Activated CD4-positive, alpha-beta memory T cell treated with anti-CD3 and anti-CD28 coated beads, Interleukin-2, amount 10 ng/mL, durations not matched to agents 7 days and 5 days (primary cell): ENCODE data around the gene NOSIP. TPM values are rescaled to one million over a fixed set of nuclear protein-coding genes. Genes with fewer than 3 reads are reported as not detected.

Experiments
- CTCF ChIA-PET: fragments of 350-600 bp; sonication (Branson Sonifier 250); formaldehyde crosslinking; loops from one replicate; lab custom pipeline; 2021; ENCODE audit warnings: antibody characterized with exemption, inconsistent platforms; lab: Charles Lee
- POLR2A ChIA-PET: fragments of 350-600 bp; sonication (Branson Sonifier 250); formaldehyde crosslinking; loops from one replicate; lab custom pipeline; 2021; ENCODE audit warnings: antibody characterized with exemption; lab: Charles Lee
- DNase-seq: peaks from one replicate; pipeline ENCODE4 v3.0.0-alpha.2; 2020
- H3K27ac Mint-ChIP-seq: one replicate; pipeline ENCODE4 v1.8.0; 2021; ENCODE audit warnings: mild to moderate bottlenecking, mixed read lengths
- H3K27me3 Mint-ChIP-seq: one replicate; pipeline ENCODE4 v1.8.0; 2021; ENCODE audit warnings: mixed read lengths
- H3K36me3 Mint-ChIP-seq: one replicate; pipeline ENCODE4 v1.8.0; 2021; ENCODE audit warnings: low read depth, mixed read lengths
- H3K4me1 Mint-ChIP-seq: one replicate; pipeline ENCODE4 v1.8.0; 2021; ENCODE audit warnings: mixed read lengths
- H3K4me3 Mint-ChIP-seq: one replicate; pipeline ENCODE4 v1.8.0; 2021; ENCODE audit warnings: mild to moderate bottlenecking, mixed read lengths
- H3K9me3 Mint-ChIP-seq: one replicate; pipeline ENCODE4 v1.8.0; 2021; ENCODE audit warnings: mixed read lengths
- total RNA-seq, 2 experiments: library from RNA; stranded (reverse); gene quantifications; one replicate each; pipeline ENCODE4 v1.2.3, GENCODE V29; 2021

Gene NOSIP
- total RNA-seq, 2 experiments from 2014 or later, result 162 to 163 TPM

- H3K27me3 Mint-ChIP-seq, result peaks cover 5% of the 10 kb centered on the region
- peaks cover 29% of the 10 kb centered on the region for H3K4me1 Mint-ChIP-seq
- DNase-seq, result no peak
- no peak overlapping the region for H3K4me3 Mint-ChIP-seq
- CTCF ChIA-PET, result interaction anchor here (0.9 to 4.9 kb wide), 3 partner anchors 10 to 37 kb away, joined by 3 to 39 read pairs (median 6); no protein-coding TSS in a partner anchor
- no peak overlapping the region for H3K27ac Mint-ChIP-seq
- H3K36me3 Mint-ChIP-seq, result no peaks in the 10 kb centered on the region
- POLR2A ChIA-PET, result interaction anchor here (3.8 kb wide), 1 partner anchor 10 kb away, joined by 11 read pairs; no protein-coding TSS in a partner anchor
- H3K9me3 Mint-ChIP-seq, result no peaks in the 10 kb centered on the region
Measured at GRCh38 chr19:49536921-49537462, 43.4 kb downstream of the NOSIP start.

- Mint-ChIP-seq H3K36me3 (no peaks in the 10 kb centered on the region), H3K27ac (peak overlapping the region; percentile 31), H3K9me3 (no peaks in the 10 kb centered on the region), H3K27me3 (peaks cover 11% of the 10 kb centered on the region), H3K4me3 (peak overlapping the region; percentile 76), H3K4me1 (peaks cover 26% of the 10 kb centered on the region)
- DNase-seq, result no peak
- CTCF ChIA-PET, result interaction anchor here (0.6 to 4.9 kb wide), 15 partner anchors 9 to 409 kb away, joined by 3 to 39 read pairs (median 4); partner anchors contain the start of gene RRAS
- POLR2A ChIA-PET, result interaction anchor here (0.6 to 3.8 kb wide), 13 partner anchors 12 to 333 kb away, joined by 3 to 11 read pairs (median 4); partner anchors contain the start of genes NOSIP, PRRG2 and RPS11
Measured at GRCh38 chr19:49534632-49535385, 45.5 kb downstream of the NOSIP start.

- H3K9me3 Mint-ChIP-seq, result no peaks in the 10 kb centered on the region
- DNase-seq, result peak; percentile 85
- H3K27ac Mint-ChIP-seq, result peak overlapping the region; percentile 31
- ChIA-PET POLR2A (interaction anchor here (0.6 to 3.8 kb wide), 10 partner anchors 13 to 142 kb away, joined by 3 to 11 read pairs (median 4); partner anchors contain the start of genes NOSIP, PRRG2 and RPS11), CTCF (interaction anchor here (0.9 to 4.9 kb wide), 12 partner anchors 10 to 260 kb away, joined by 3 to 39 read pairs (median 4); partner anchors contain the start of gene RRAS)
- peaks cover 14% of the 10 kb centered on the region for H3K27me3 Mint-ChIP-seq
- H3K4me1 Mint-ChIP-seq, result peaks cover 26% of the 10 kb centered on the region
- H3K4me3 Mint-ChIP-seq, result peak overlapping the region; percentile 76
- H3K36me3 Mint-ChIP-seq, result no peaks in the 10 kb centered on the region
Measured at GRCh38 chr19:49533551-49534488, 46.5 kb downstream of the NOSIP start.

GRCh38 chr19:49530708-49531107 lies 49.6 kb downstream of the NOSIP start:
- ChIA-PET POLR2A (interaction anchor here (2.3 kb wide), 1 partner anchor 16 kb away, joined by 5 read pairs; no protein-coding TSS in a partner anchor), CTCF (interaction anchor here (1.0 to 1.4 kb wide), 2 partner anchors 16 to 38 kb away, joined by 6 read pairs; no protein-coding TSS in a partner anchor)
- no peak for DNase-seq
- H3K27ac Mint-ChIP-seq, result no peak overlapping the region
- H3K4me3 Mint-ChIP-seq, result no peak overlapping the region
- peaks cover 42% of the 10 kb centered on the region for H3K4me1 Mint-ChIP-seq
- no peaks in the 10 kb centered on the region for H3K36me3 Mint-ChIP-seq
- peaks cover 21% of the 10 kb centered on the region for H3K27me3 Mint-ChIP-seq
- H3K9me3 Mint-ChIP-seq, result no peaks in the 10 kb centered on the region

GRCh38 chr19:49528211-49528771 lies 52.1 kb downstream of the NOSIP start:
- Mint-ChIP-seq H3K4me1 (peaks cover 22% of the 10 kb centered on the region), H3K36me3 (no peaks in the 10 kb centered on the region), H3K27ac (no peak overlapping the region), H3K4me3 (peak overlapping the region; percentile 70), H3K9me3 (no peaks in the 10 kb centered on the region), H3K27me3 (peaks cover 21% of the 10 kb centered on the region)
- CTCF ChIA-PET, result interaction anchor here (0.7 to 1.7 kb wide), 5 partner anchors 19 to 127 kb away, joined by 3 to 16 read pairs (median 3); no protein-coding TSS in a partner anchor
- POLR2A ChIA-PET, result interaction anchor here (0.6 to 1.6 kb wide), 6 partner anchors 10 to 38 kb away, joined by 3 to 5 read pairs (median 3); no protein-coding TSS in a partner anchor
- DNase-seq, result no peak

GRCh38 chr19:49524812-49525455 lies 55.4 kb downstream of the NOSIP start:
- CTCF ChIA-PET, result interaction anchor here (0.6 kb wide), 1 partner anchor 33 kb away, joined by 3 read pairs; no protein-coding TSS in a partner anchor
- H3K36me3 Mint-ChIP-seq, result no peaks in the 10 kb centered on the region
- no peak overlapping the region for H3K27ac Mint-ChIP-seq
- H3K4me1 Mint-ChIP-seq, result peaks cover 17% of the 10 kb centered on the region
- H3K4me3 Mint-ChIP-seq, result no peak overlapping the region
- peaks cover 10% of the 10 kb centered on the region for H3K27me3 Mint-ChIP-seq
- H3K9me3 Mint-ChIP-seq, result no peaks in the 10 kb centered on the region
- POLR2A ChIA-PET, result interaction anchor here (1.1 kb wide), 1 partner anchor 11 kb away, joined by 3 read pairs; no protein-coding TSS in a partner anchor
- DNase-seq, result no peak

GRCh38 chr19:49520705-49521319 lies 59.5 kb downstream of the NOSIP start:
- CTCF ChIA-PET, result interaction anchor here (0.6 kb wide), 1 partner anchor 18 kb away, joined by 4 read pairs; no protein-coding TSS in a partner anchor
- Mint-ChIP-seq H3K4me3 (no peak overlapping the region), H3K36me3 (no peaks in the 10 kb centered on the region), H3K27me3 (no peaks in the 10 kb centered on the region), H3K4me1 (peaks cover 2% of the 10 kb centered on the region), H3K27ac (no peak overlapping the region), H3K9me3 (no peaks in the 10 kb centered on the region)
- no peak for DNase-seq
- POLR2A ChIA-PET, result no interaction called here

- ChIA-PET POLR2A (interaction anchor here (1.0 kb wide), 1 partner anchor 10 kb away, joined by 4 read pairs; the partner anchor contains the start of gene RCN3), CTCF (no interaction called here)
- Mint-ChIP-seq H3K4me3 (no peak overlapping the region), H3K4me1 (peaks cover 9% of the 10 kb centered on the region), H3K36me3 (no peaks in the 10 kb centered on the region), H3K9me3 (no peaks in the 10 kb centered on the region), H3K27ac (no peak overlapping the region), H3K27me3 (no peaks in the 10 kb centered on the region)
- DNase-seq, result no peak
Measured at GRCh38 chr19:49518033-49518432, 62.3 kb downstream of the NOSIP start.

GRCh38 chr19:49515767-49516166 lies 64.6 kb downstream of the NOSIP start:
- Mint-ChIP-seq H3K4me1 (peaks cover 25% of the 10 kb centered on the region), H3K27me3 (no peaks in the 10 kb centered on the region), H3K9me3 (no peaks in the 10 kb centered on the region), H3K27ac (no peak overlapping the region), H3K36me3 (no peaks in the 10 kb centered on the region), H3K4me3 (no peak overlapping the region)
- ChIA-PET CTCF (interaction anchor here (0.7 to 1.5 kb wide), 4 partner anchors 10 to 55 kb away, joined by 3 to 11 read pairs (median 6); no protein-coding TSS in a partner anchor), POLR2A (interaction anchor here (0.7 to 1.4 kb wide), 2 partner anchors 12 to 37 kb away, joined by 3 read pairs; partner anchors contain the start of gene RCN3)
- DNase-seq, result no peak

- Mint-ChIP-seq H3K27ac (no peak overlapping the region), H3K36me3 (no peaks in the 10 kb centered on the region), H3K4me3 (peak overlapping the region; percentile 69), H3K27me3 (no peaks in the 10 kb centered on the region), H3K4me1 (peaks cover 25% of the 10 kb centered on the region), H3K9me3 (no peaks in the 10 kb centered on the region)
- no peak for DNase-seq
- ChIA-PET POLR2A (interaction anchor here (0.8 to 1.7 kb wide), 2 partner anchors 11 to 55 kb away, joined by 3 to 5 read pairs; no protein-coding TSS in a partner anchor), CTCF (interaction anchor here (2.2 to 3.1 kb wide), 2 partner anchors 33 to 56 kb away, joined by 14 to 17 read pairs; no protein-coding TSS in a partner anchor)
Measured at GRCh38 chr19:49514151-49514550, 66.2 kb downstream of the NOSIP start.
